Right atrium auricular region (tissue), 2 donors: ENCODE results near the gene RASSF1. TPM values are rescaled to one million over a fixed set of nuclear protein-coding genes. Genes with fewer than 3 reads are reported as not detected.
A peak's percentile ranks its signal among the peaks of the same experiment; 100 is the strongest.

Source experiments
- DNase-seq: peaks from one replicate; pipeline ENCODE4 v3.0.0-alpha.2; 2019; ENCODE audit warnings: low spot score
- H3K27ac ChIP-seq, 2 donors: fragments of 200-600 bp; sonication (generic); 1 replicate in 1 of 2; 2 replicates in 1 of 2; pipeline ENCODE4 v1.5.1; 2016 to 2019
- H3K27me3 ChIP-seq, 2 donors: fragments of 200-600 bp; sonication (generic); one replicate each; pipeline versions ENCODE4 v1.5.1 to v1.6.0; 2017 to 2019
- H3K36me3 ChIP-seq: fragments of 200-600 bp; sonication (generic); one replicate; pipeline ENCODE4 v1.5.1; 2016
- H3K4me1 ChIP-seq, 2 donors: fragments of 200-600 bp; sonication (generic); one replicate each; pipeline versions ENCODE4 v1.5.1 to v1.6.0; 2017 to 2019
- H3K4me3 ChIP-seq, 2 donors: fragments of 200-600 bp; sonication (generic); 1 replicate in 1 of 2; 2 replicates in 1 of 2; pipeline ENCODE4 v1.5.1; 2017 to 2019; ENCODE audit warnings: mild to moderate bottlenecking in 1 of 2, moderate library complexity in 1 of 2
- H3K9me3 ChIP-seq, 2 donors: fragments of 200-600 bp; sonication (generic); one replicate each; pipeline ENCODE4 v1.5.1; 2019
- CTCF ChIP-seq, 2 donors: fragments of 200-600 bp; sonication (generic); IDR thresholded peaks; one replicate each; pipeline ENCODE4 v1.5.1; 2019; ENCODE audit warnings: antibody characterized with exemption in 2 of 2
- total RNA-seq, 2 donors: library from RNA; depleted of rRNA; stranded (reverse); fragments of >200 nt; gene quantifications; one replicate each; pipeline ENCODE4 v1.1.0, GENCODE V29; 2016

RASSF1 gene
- total RNA-seq, 2 donors from 2014 or later: 18.6 to 25.9 TPM

GRCh38 chr3:50299638-50299928 lies 41.1 kb downstream of the RASSF1 start:
- no peaks in the 10 kb centered on the region for H3K27me3 ChIP-seq
- H3K36me3 ChIP-seq: no peaks in the 10 kb centered on the region
- no peak for DNase-seq
- H3K4me1 ChIP-seq: peaks cover 0 to 50% of the 10 kb centered on the region in 2 donors
- peak overlapping the region; percentile 35 to 65 for H3K4me3 ChIP-seq
- no peaks in the 10 kb centered on the region for H3K9me3 ChIP-seq
- TF ChIP-seq CTCF (IDR thresholded peaks at IDR 0.05): no peak
- peak overlapping the region; percentile 89 to 90 for H3K27ac ChIP-seq

GRCh38 chr3:50298836-50299637 lies 41.6 kb downstream of the RASSF1 start, which contains the start of the genes HYAL3 and NAA80:
Gene HYAL3 (minus strand): TSS chr3:50299405. CDS start chr3:50295602, 3,803 bp downstream.
Gene NAA80 (minus strand): TSS chr3:50299405. CDS start chr3:50297463, 1,942 bp downstream.
- peak in 1 of 2 donors; percentile 41 for TF ChIP-seq CTCF (IDR thresholded peaks at IDR 0.05)
- no peaks in the 10 kb centered on the region for H3K36me3 ChIP-seq
- H3K4me1 ChIP-seq: peaks cover 0 to 50% of the 10 kb centered on the region in 2 donors
- H3K9me3 ChIP-seq: no peaks in the 10 kb centered on the region
- peak within 1 kb of the TSS; percentile 89 to 90 for H3K27ac ChIP-seq
- H3K4me3 ChIP-seq: peak within 1 kb of the TSS; percentile 39 to 65
- DNase-seq: peak; percentile 100
- no peaks in the 10 kb centered on the region for H3K27me3 ChIP-seq

- Histone ChIP-seq H3K9me3 (no peaks in the 10 kb centered on the region), H3K27me3 (no peaks in the 10 kb centered on the region), H3K4me3 (peak overlapping the region; percentile 39 to 65), H3K27ac (peak overlapping the region; percentile 86 to 89), H3K36me3 (no peaks in the 10 kb centered on the region), H3K4me1 (peaks cover 0 to 46% of the 10 kb centered on the region in 2 donors)
- no peak for TF ChIP-seq CTCF (IDR thresholded peaks at IDR 0.05)
- no peak for DNase-seq
Observed at GRCh38 chr3:50297896-50298725, 42.5 kb downstream of the RASSF1 start.

- H3K27me3 ChIP-seq: no peaks in the 10 kb centered on the region
- no peak for TF ChIP-seq CTCF (IDR thresholded peaks at IDR 0.05)
- no peak overlapping the region for H3K4me3 ChIP-seq
- H3K9me3 ChIP-seq: no peaks in the 10 kb centered on the region
- no peak overlapping the region for H3K27ac ChIP-seq
- peaks cover 0 to 46% of the 10 kb centered on the region in 2 donors for H3K4me1 ChIP-seq
- DNase-seq: no peak
- H3K36me3 ChIP-seq: no peaks in the 10 kb centered on the region
Observed at GRCh38 chr3:50297384-50297775, 43.3 kb downstream of the RASSF1 start.

- no peak overlapping the region for H3K4me3 ChIP-seq
- H3K27me3 ChIP-seq: no peaks in the 10 kb centered on the region
- no peaks in the 10 kb centered on the region for H3K36me3 ChIP-seq
- no peak overlapping the region for H3K27ac ChIP-seq
- no peak for TF ChIP-seq CTCF (IDR thresholded peaks at IDR 0.05)
- no peaks in the 10 kb centered on the region for H3K9me3 ChIP-seq
- H3K4me1 ChIP-seq: peaks cover 0 to 44% of the 10 kb centered on the region in 2 donors
- no peak for DNase-seq
Observed at GRCh38 chr3:50296721-50297383, 43.8 kb downstream of the RASSF1 start.
